BE2C (cell line): ENCODE data around the gene GSG1L2.

Experiments used
- DNase-seq: peaks from one replicate; pipeline ENCODE4 v3.0.0-alpha.2; 2020
- H3K27me3 ChIP-seq: fragments of 250-450 bp; sonication (Bioruptor Pico); 2 replicates; pipeline ENCODE4 v1.5.1; 2020; ENCODE audit warnings: mild to moderate bottlenecking
- H3K36me3 ChIP-seq: fragments of 250-450 bp; sonication (Bioruptor Pico); 2 replicates; pipeline ENCODE4 v1.5.1; 2020; ENCODE audit warnings: mild to moderate bottlenecking
- H3K4me1 ChIP-seq: fragments of 250-450 bp; sonication (Bioruptor Pico); 2 replicates; pipeline ENCODE4 v1.5.1; 2020
- H3K4me3 ChIP-seq: 2 replicates; pipeline ENCODE4 v1.5.1; 2011; ENCODE audit warnings: low read depth, low read length
- H3K9me3 ChIP-seq: fragments of 250-450 bp; sonication (Bioruptor Pico); 2 replicates; pipeline ENCODE4 v1.5.1; 2020
- TF ChIP-seq, protein P1 (sequence below): IDR thresholded peaks from 2 replicates; pipeline ENCODE4 v1.5.1; 2012; ENCODE audit warnings: mild to moderate bottlenecking, low read depth, low read length

GSG1L2 gene

GRCh38 chr17:9802697-9803096 lies 19.2 kb downstream of the GSG1L2 start:
- Histone ChIP-seq H3K4me3 (no peak overlapping the region), H3K4me1 (no peaks in the 10 kb centered on the region), H3K9me3 (no peaks in the 10 kb centered on the region), H3K36me3 (no peaks in the 10 kb centered on the region), H3K27me3 (no peaks in the 10 kb centered on the region)
- DNase-seq: no peak
- TF ChIP-seq, protein P1, sequence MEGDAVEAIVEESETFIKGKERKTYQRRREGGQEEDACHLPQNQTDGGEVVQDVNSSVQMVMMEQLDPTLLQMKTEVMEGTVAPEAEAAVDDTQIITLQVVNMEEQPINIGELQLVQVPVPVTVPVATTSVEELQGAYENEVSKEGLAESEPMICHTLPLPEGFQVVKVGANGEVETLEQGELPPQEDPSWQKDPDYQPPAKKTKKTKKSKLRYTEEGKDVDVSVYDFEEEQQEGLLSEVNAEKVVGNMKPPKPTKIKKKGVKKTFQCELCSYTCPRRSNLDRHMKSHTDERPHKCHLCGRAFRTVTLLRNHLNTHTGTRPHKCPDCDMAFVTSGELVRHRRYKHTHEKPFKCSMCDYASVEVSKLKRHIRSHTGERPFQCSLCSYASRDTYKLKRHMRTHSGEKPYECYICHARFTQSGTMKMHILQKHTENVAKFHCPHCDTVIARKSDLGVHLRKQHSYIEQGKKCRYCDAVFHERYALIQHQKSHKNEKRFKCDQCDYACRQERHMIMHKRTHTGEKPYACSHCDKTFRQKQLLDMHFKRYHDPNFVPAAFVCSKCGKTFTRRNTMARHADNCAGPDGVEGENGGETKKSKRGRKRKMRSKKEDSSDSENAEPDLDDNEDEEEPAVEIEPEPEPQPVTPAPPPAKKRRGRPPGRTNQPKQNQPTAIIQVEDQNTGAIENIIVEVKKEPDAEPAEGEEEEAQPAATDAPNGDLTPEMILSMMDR: no peak

DNA sequence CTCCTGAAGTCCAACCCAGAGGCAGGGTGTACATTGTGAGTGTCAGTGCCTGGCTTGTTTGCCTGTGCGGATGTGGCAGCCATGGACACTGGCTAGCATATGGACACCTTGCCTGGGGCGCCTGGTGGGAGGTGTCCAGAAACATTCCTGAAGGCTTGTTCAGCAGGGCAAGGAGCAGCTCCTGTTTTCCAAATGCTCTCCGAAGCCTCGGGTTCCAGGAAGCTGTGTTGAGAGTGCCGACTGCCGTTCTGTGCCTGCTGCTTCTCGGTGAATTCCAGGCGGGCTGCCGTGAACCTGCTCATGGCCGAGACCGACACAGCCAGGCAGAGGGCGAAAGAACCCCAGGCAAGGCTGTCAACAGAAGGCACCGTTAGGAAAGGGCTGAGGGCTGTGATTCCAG lies 19.6 kb downstream of the GSG1L2 start:
- no peak for DNase-seq
- no peak overlapping the region for H3K4me3 ChIP-seq
- TF ChIP-seq, protein P1: no peak

DNA sequence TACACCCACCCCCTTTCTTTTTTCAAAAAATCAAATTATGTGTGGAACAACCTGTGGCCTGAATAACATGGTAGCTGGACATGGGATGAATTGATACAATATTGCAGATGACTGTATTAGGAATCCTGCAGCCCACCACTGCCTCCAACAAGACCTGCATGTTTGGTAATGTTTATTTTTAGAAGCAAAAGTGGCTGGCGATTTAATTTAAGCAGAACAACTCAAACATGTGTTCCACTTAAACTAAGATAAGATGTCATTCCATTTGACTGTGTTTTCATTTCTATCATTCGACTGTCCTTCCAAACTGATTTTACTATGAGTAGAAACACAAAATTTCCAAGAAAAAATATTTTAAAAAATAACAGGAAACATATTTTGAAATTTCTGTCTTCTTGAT lies 20.4 kb downstream of the GSG1L2 start:
- TF ChIP-seq, protein P1: no peak
- H3K27me3 ChIP-seq: no peaks in the 10 kb centered on the region
- no peak overlapping the region for H3K4me3 ChIP-seq
- H3K9me3 ChIP-seq: no peaks in the 10 kb centered on the region
- no peaks in the 10 kb centered on the region for H3K4me1 ChIP-seq
- H3K36me3 ChIP-seq: no peaks in the 10 kb centered on the region
- DNase-seq: no peak

More for the DNA sequence above, 19.6 kb downstream of the GSG1L2 start:
- no peaks in the 10 kb centered on the region for H3K9me3 ChIP-seq
- no peaks in the 10 kb centered on the region for H3K36me3 ChIP-seq
- H3K4me1 ChIP-seq: no peaks in the 10 kb centered on the region
- no peaks in the 10 kb centered on the region for H3K27me3 ChIP-seq

DNA sequence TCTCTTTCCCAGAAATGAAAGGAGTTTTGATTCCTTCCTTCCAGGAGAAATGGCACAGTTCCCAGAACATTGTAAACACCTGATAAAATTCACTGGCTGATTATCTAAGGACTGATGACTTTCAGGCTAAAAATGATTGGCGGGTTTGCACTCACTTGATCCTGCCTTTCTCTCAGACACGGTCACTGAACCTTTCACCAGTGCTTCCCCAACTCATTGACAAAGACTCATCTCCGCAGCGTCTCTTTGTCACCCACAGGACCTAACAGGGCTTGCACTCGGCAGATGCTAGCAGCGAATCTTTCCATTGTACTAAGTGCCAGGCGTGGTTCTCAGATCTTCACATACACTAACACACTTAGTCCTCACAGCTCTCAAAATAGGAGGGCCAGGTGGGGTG lies 23.2 kb downstream of the GSG1L2 start:
- H3K4me3 ChIP-seq: no peak overlapping the region
- H3K9me3 ChIP-seq: no peaks in the 10 kb centered on the region
- no peak for DNase-seq
- no peaks in the 10 kb centered on the region for H3K27me3 ChIP-seq
- no peaks in the 10 kb centered on the region for H3K4me1 ChIP-seq
- TF ChIP-seq, protein P1: no peak
- no peaks in the 10 kb centered on the region for H3K36me3 ChIP-seq

GRCh38 chr17:9798008-9798407 lies 23.9 kb downstream of the GSG1L2 start:
- H3K4me1 ChIP-seq: no peaks in the 10 kb centered on the region
- H3K4me3 ChIP-seq: no peak overlapping the region
- no peaks in the 10 kb centered on the region for H3K36me3 ChIP-seq
- TF ChIP-seq, protein P1: no peak
- no peak for DNase-seq
- H3K27me3 ChIP-seq: no peaks in the 10 kb centered on the region
- no peaks in the 10 kb centered on the region for H3K9me3 ChIP-seq

GRCh38 chr17:9792181-9792840 lies 29.6 kb downstream of the GSG1L2 start:
- TF ChIP-seq, protein P1: no peak
- H3K36me3 ChIP-seq: no peaks in the 10 kb centered on the region

More at GRCh38 chr17:9792181-9792840, 29.6 kb downstream of the GSG1L2 start:
- no peaks in the 10 kb centered on the region for H3K4me1 ChIP-seq
- H3K4me3 ChIP-seq: no peak overlapping the region
- DNase-seq: no peak
- H3K9me3 ChIP-seq: no peaks in the 10 kb centered on the region
- no peaks in the 10 kb centered on the region for H3K27me3 ChIP-seq
